GM12878 (cell line): ENCODE measurements around the gene NLGN1. TPM values are rescaled to one million over a fixed set of nuclear protein-coding genes. Genes with fewer than 3 reads are reported as not detected.

Experiments
- ETV6 ChIP-seq, 2 experiments: fragments of 450-650 bp in 1 of 2; IDR thresholded peaks in 1 of 2; conservative IDR thresholded peaks in 1 of 2; 2 replicates each; pipeline ENCODE4 v1.6.1; 2014; ENCODE audit warnings: antibody characterized with exemption in 1 of 2, borderline replicate concordance in 1 of 2, low read depth in 1 of 2, mild to moderate bottlenecking in 1 of 2, moderate library complexity in 1 of 2
- GABPA ChIP-seq: IDR thresholded peaks from 2 replicates; pipeline ENCODE4 v1.6.1; 2014; ENCODE audit warnings: antibody characterized with exemption, low read depth, mild to moderate bottlenecking, inconsistent platforms
- MEF2A ChIP-seq: IDR thresholded peaks from 2 replicates; pipeline ENCODE4 v1.6.1; 2011; ENCODE audit warnings: low read depth, mild to moderate bottlenecking, low read length, moderate library complexity; ENCODE audit not compliant: insufficient read depth
- NKRF ChIP-seq: fragments of 450-650 bp; conservative IDR thresholded peaks from 2 replicates; pipeline ENCODE4 v1.6.1; 2017; ENCODE audit warnings: mild to moderate bottlenecking, moderate library complexity
- PAX5 ChIP-seq: IDR thresholded peaks from 2 replicates; pipeline ENCODE4 v1.6.1; 2011; ENCODE audit warnings: low read depth, low read length, borderline replicate concordance
- STAT3 ChIP-seq: IDR thresholded peaks from 2 replicates; pipeline ENCODE4 v1.6.1; 2011; ENCODE audit warnings: low read depth, low read length, improper control_type of control experiment
- YY1 ChIP-seq: IDR thresholded peaks from 2 replicates; pipeline ENCODE4 v1.6.1; 2011; ENCODE audit warnings: low read depth, mild to moderate bottlenecking, low read length
- ZBED1 ChIP-seq: IDR thresholded peaks from 2 replicates; pipeline ENCODE4 v1.6.1; 2016; ENCODE audit warnings: borderline replicate concordance
- ZNF687 ChIP-seq: fragments of 450-650 bp; IDR thresholded peaks from 2 replicates; pipeline ENCODE4 v1.6.1; 2017; ENCODE audit warnings: mild to moderate bottlenecking, moderate library complexity
- polyA plus RNA-seq, 11 experiments: library from polyadenylated mRNA; depleted of rRNA in 4 of 11; unstranded in 6 of 11; stranded (reverse) in 5 of 11; fragments of >200 nt; fragmentation: Nextera tagmentation in 4 of 11; fragmentation: Illumina TruSeq in 1 of 11; extraction: Ambion mirVana in 4 of 11; extraction: Trizol in 1 of 11; gene quantifications; 1 replicate in 1 of 11; 2 replicates in 10 of 11; pipeline versions ENCODE4 v1.2.1 to v1.2.3, GENCODE V29; 2011 to 2016; ENCODE audit warnings: inconsistent platforms in 2 of 11, missing spikeins in 2 of 11, low read depth in 1 of 11
- total RNA-seq, 4 experiments: library from RNA; depleted of rRNA in 3 of 4; stranded (reverse); fragments of >200 nt in 3 of 4; fragmentation: Illumina TruSeq in 1 of 4; extraction: Trizol in 1 of 4; gene quantifications; 2 replicates each; pipeline versions ENCODE4 v1.2.1 to v1.2.3, GENCODE V29; 2013 to 2021

The NLGN1 gene
- total and polyA plus RNA-seq, 10 of the 15 experiments (the other 5 are each of a cell fraction or from before 2014, with no cell fraction given) = not detected

- no peak for TF ChIP-seq YY1
- no peak for TF ChIP-seq ZBED1
- TF ChIP-seq NKRF = no peak
- no peak for TF ChIP-seq GABPA
- TF ChIP-seq ZNF687 = no peak
- TF ChIP-seq ETV6 (conservative IDR thresholded peaks at IDR 0.05 in 1 of 2, IDR thresholded peaks at IDR 0.05 in 1 of 2; ENCODE audit: borderline replicate concordance in 1 of 2, low read depth in 1 of 2) = no peak
- TF ChIP-seq STAT3 = no peak
- no peak for TF ChIP-seq MEF2A
- no peak for TF ChIP-seq PAX5
Observed at GRCh38 chr3:173778251-173778650, 380.7 kb downstream of the NLGN1 start (continued).
